H7 (cell line): ENCODE measurements around the gene KIF16B. TPM values are rescaled to one million over a fixed set of nuclear protein-coding genes. Genes with fewer than 3 reads are reported as not detected.
A peak's percentile ranks its signal among the peaks of the same experiment; 100 is the strongest.

Experiments
- DNase-seq: peaks from one replicate; pipeline ENCODE4 v3.0.0; 2012
- H3K27me3 ChIP-seq: 2 replicates; pipeline ENCODE4 v1.6.0; 2011; ENCODE audit warnings: mild to moderate bottlenecking, low read length; ENCODE audit not compliant: control insufficient read depth, insufficient read depth
- H3K36me3 ChIP-seq: replicated peaks from 2 replicates; pipeline ENCODE4 v1.5.1; 2011; ENCODE audit warnings: low read length; ENCODE audit not compliant: control insufficient read depth, insufficient read depth
- H3K4me3 ChIP-seq: 2 replicates; pipeline ENCODE4 v1.5.1; 2011; ENCODE audit warnings: low read depth, mild to moderate bottlenecking, control low read depth, low read length, moderate library complexity; ENCODE audit not compliant: insufficient read depth
- total RNA-seq: library from RNA; depleted of rRNA; stranded (reverse); fragments of >200 nt; shearing (Covaris generic); gene quantifications from 2 replicates; pipeline ENCODE4 v1.2.3, GENCODE V29; 2014; rRNA removed

KIF16B gene
- total RNA-seq: 7.4 and 9.8 TPM in 2 replicates

- H3K4me3 ChIP-seq: peak within 1 kb of the TSS; percentile 57
- H3K36me3 ChIP-seq: no peaks in the 10 kb centered on the region
- no peaks in the 10 kb centered on the region for H3K27me3 ChIP-seq
- DNase-seq: peak; percentile 96
Observed at GRCh38 chr20:16573001-16573965, at the start of gene KIF16B. KIF16B (minus strand) TSS chr20:16573448; CDS start chr20:16573275, 173 bp downstream.

DNA sequence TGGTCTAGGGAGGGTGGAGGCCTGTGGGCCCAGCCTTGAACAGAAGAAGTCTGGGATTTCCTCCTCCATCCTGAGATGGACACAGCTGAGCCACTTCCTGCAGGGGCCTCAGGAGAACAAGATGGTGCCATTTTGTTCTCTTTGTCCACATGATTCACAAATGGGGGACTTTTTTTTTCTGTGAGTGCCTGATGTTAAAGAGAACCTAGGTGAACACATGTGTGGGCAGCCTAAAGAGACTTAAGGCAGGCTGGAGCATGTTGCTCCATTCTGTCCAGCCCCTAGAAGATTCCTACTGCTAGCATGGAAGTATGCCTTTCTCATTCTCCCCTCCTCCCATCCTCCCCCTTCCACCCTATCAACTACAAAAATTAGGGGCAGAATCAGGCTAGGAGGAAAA is 49.3 kb upstream of the KIF16B start:
- Histone ChIP-seq H3K36me3 (no peaks in the 10 kb centered on the region), H3K4me3 (no peak overlapping the region), H3K27me3 (no peaks in the 10 kb centered on the region)
- DNase-seq: no peak

DNA sequence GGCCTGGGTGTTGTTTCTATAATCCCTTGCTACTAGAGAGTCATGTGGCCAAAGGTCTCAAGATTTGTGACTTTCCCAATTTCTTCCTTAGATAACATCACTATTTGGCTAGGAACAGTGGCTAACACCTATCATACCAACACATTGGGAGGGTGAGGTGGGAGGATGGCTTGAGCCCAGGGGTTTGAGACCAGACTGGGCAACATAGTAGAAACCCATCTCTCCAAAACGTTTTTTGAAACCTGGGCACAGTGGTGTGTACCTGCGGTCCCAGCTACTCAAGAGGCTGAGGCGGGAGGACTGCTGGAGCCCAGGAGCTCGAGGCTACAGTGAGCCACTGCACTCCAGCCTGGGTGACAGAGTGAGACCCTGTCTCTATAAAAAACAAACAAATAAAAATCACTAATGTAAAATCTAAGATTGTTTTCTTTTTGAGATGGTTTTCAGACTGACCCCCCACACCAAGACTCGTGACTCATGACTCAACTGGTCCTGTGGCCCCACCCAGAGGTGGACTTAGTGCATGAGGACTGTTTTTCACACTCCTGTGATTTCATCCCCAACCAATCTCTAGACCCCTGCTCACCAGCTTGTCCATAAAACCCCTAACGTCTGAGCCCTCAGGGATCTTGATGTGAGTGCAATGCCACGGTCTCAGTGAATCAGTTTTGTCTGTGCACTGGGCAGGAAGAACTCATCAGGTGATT is 48.3 kb upstream of the KIF16B start:
- H3K4me3 ChIP-seq: no peak overlapping the region
- no peak for DNase-seq
- H3K27me3 ChIP-seq: no peaks in the 10 kb centered on the region
- no peaks in the 10 kb centered on the region for H3K36me3 ChIP-seq

DNA sequence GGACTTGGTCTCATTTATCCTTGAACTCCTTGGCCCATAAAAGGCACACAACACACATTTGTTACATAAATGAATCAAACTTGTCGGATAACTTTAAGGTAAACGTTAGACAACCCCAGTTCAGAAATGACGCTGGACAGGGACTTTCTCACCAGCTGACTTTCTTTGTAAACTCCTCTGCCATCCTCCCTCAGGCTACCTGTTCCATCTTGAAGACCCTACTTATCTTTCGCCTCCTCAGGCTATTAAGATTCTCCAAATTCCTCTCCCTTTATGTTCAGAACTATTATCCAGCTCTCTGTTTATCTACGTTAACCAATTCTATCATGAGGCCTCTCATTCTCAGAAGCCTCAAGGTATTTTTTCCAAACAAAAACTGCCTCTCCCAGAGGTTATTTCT is 47.7 kb upstream of the KIF16B start:
- no peak for DNase-seq
- Histone ChIP-seq H3K4me3 (no peak overlapping the region), H3K36me3 (no peaks in the 10 kb centered on the region), H3K27me3 (no peaks in the 10 kb centered on the region)

DNA sequence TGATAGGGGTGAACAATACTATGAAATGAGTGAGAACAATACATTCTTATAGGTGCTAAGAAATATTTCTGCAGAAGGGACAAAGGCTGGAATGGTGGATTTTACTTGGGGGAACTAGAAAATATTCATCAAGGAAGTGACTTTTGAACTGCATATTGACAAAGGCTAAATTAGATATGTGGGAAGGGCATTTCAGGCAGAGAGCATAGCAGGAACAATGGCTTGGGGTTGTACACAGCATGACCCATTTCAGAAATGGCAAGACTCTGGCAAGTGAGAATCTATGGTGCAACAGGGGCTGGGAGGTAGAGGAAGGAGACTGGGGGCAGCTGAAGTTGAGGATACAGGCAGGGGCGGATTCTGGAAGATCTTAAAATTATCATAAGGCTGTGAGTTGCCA is 46.7 kb upstream of the KIF16B start:
- no peaks in the 10 kb centered on the region for H3K36me3 ChIP-seq
- DNase-seq: no peak
- no peak overlapping the region for H3K4me3 ChIP-seq
- no peaks in the 10 kb centered on the region for H3K27me3 ChIP-seq

DNA sequence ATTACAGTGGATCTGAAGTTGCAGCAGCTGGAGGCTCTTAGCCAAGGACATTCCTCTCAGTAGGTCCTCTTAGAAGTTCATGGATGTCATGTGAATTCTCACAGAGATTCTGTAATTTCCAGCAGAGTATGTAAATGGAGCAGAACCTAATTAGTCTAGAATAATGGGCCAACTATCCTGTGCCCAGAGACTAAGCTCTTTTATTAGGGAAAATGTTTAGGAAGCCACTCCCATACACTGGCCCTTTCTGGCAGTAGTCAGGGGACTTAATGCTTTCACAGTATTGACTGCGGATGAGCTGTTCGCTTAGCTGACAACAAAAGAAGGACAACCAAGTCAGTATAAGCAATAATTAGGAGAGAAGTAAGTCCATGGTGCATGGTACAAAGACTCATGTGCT is 43.8 kb upstream of the KIF16B start:
- H3K27me3 ChIP-seq: no peaks in the 10 kb centered on the region
- DNase-seq: peak; percentile 44
- no peaks in the 10 kb centered on the region for H3K36me3 ChIP-seq
- no peak overlapping the region for H3K4me3 ChIP-seq

GRCh38 chr20:16616317-16616716 is 43.1 kb upstream of the KIF16B start:
- Histone ChIP-seq H3K4me3 (no peak overlapping the region), H3K27me3 (no peaks in the 10 kb centered on the region), H3K36me3 (no peaks in the 10 kb centered on the region)
- no peak for DNase-seq

GRCh38 chr20:16615199-16615598 is 42.0 kb upstream of the KIF16B start:
- no peaks in the 10 kb centered on the region for H3K27me3 ChIP-seq
- DNase-seq: no peak

GRCh38 chr20:16613954-16614353 is 40.7 kb upstream of the KIF16B start:
- no peak for DNase-seq
- no peaks in the 10 kb centered on the region for H3K36me3 ChIP-seq
- no peak overlapping the region for H3K4me3 ChIP-seq
- no peaks in the 10 kb centered on the region for H3K27me3 ChIP-seq

More at GRCh38 chr20:16615199-16615598, 42.0 kb upstream of the KIF16B start:
- no peak overlapping the region for H3K4me3 ChIP-seq
- no peaks in the 10 kb centered on the region for H3K36me3 ChIP-seq

GRCh38 chr20:16612706-16613105 is 39.5 kb upstream of the KIF16B start:
- Histone ChIP-seq H3K27me3 (no peaks in the 10 kb centered on the region), H3K4me3 (no peak overlapping the region), H3K36me3 (no peaks in the 10 kb centered on the region)
- DNase-seq: no peak

DNA sequence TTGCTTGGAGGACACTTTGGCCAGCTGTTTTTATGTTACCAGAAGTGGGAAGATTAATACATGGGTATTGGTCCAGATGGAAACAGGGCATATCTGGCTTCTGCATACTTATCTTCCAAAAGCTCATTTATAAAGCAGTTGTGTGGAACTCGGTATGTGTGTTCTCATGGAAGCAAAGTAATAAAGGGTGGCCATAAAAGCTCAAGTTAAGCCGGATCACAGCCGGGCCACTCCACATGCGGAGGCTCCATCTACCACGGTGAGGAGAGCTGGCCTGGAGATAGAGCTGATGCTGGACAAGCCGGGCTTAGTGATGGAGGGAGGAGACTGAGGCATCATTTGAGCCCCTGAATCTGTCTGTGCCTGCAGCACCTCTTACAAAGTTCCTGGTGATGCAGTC is 38.6 kb upstream of the KIF16B start:
- H3K4me3 ChIP-seq: no peak overlapping the region
- no peak for DNase-seq
- no peaks in the 10 kb centered on the region for H3K27me3 ChIP-seq
- H3K36me3 ChIP-seq: no peaks in the 10 kb centered on the region

GRCh38 chr20:16609066-16609465 is 35.8 kb upstream of the KIF16B start:
- Histone ChIP-seq H3K27me3 (no peaks in the 10 kb centered on the region), H3K4me3 (no peak overlapping the region), H3K36me3 (no peaks in the 10 kb centered on the region)
- DNase-seq: no peak

- H3K27me3 ChIP-seq: no peaks in the 10 kb centered on the region
- no peak for DNase-seq
- H3K4me3 ChIP-seq: no peak overlapping the region
- no peaks in the 10 kb centered on the region for H3K36me3 ChIP-seq
Observed at GRCh38 chr20:16608277-16608650, 35.0 kb upstream of the KIF16B start.

DNA sequence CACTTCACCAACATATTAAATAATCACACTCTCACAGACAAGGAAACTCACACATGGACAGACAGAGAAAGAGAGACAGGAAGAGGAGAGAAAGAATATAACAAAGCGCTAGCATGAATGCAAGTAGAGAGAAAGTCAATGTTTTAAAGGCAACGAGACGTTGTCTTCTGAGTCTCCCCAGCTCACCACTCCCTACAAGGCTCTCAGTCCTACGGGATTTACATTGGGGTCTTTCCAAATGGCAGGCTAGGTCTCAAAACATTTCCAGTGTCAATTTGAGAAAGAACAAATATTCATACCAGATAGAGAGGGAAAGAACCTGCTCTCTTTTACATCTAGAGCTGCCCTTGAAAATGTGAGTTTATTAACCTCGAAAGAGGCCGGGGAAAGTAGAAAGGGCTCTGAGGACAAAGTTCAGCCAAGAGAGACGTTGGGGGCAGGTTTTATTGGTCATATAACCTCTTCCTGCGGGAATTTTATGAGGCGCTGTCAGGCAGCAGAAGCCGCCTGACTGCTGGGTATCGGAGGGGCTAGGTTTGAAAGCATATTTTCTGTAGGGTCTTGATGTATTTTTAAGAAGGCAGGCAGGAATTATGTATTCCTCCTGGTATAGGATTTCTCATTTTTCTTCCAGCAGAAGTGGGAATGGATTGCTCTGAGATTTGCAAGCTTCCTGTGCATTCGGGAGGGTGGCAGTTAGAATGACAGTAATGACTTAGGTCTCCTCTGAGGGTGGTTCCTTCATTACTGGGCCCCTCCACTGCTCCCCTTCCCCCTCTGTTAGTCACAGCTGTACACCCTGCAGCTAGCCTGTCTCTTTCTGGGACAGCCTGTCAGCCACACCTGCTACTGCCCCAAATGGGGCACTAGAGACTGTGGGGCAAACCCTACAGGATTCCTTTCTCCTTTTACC is 34.4 kb upstream of the KIF16B start:
- no peak overlapping the region for H3K4me3 ChIP-seq
- H3K27me3 ChIP-seq: no peaks in the 10 kb centered on the region
- H3K36me3 ChIP-seq: no peaks in the 10 kb centered on the region
- no peak for DNase-seq
